D721Med (cell line): Measurements from ENCODE around the gene GNG12.

ENCODE experiments used
- DNase-seq: peaks from one replicate; pipeline ENCODE4 v3.0.0; 2011; ENCODE audit warnings: low spot score; ENCODE audit not compliant: insufficient read length
- FAIRE-seq: peaks from 2 replicates; lab custom pipeline; 2011; peaks lifted over from hg19 to GRCh38; lab: Jason Lieb, UNC
- CTCF ChIP-seq: IDR thresholded peaks from 2 replicates; pipeline ENCODE4 v1.5.1; 2012; ENCODE audit warnings: mild to moderate bottlenecking, control low read depth; ENCODE audit not compliant: insufficient read depth; ENCODE audit errors: missing control alignments

GNG12 gene

GRCh38 chr1:67804710-67805109, 28.6 kb downstream of the GNG12 start:
- TF ChIP-seq CTCF, result no peak
- FAIRE-seq (no peak), DNase-seq (no peak)

GRCh38 chr1:67803380-67804279, 29.6 kb downstream of the GNG12 start:
- no peak for FAIRE-seq
- DNase-seq, result no peak
- TF ChIP-seq CTCF, result no peak

- DNase-seq (no peak), FAIRE-seq (no peak)
These were observed 30.7 kb downstream of the GNG12 start for GRCh38 chr1:67802565-67802964.

GRCh38 chr1:67801903-67802302, 31.4 kb downstream of the GNG12 start:
- FAIRE-seq, result no peak
- no peak for DNase-seq

More at GRCh38 chr1:67802565-67802964, 30.7 kb downstream of the GNG12 start:
- no peak for TF ChIP-seq CTCF

GRCh38 chr1:67795179-67795912, 37.9 kb downstream of the GNG12 start:
- DNase-seq, result no peak
- FAIRE-seq, result no peak
- no peak for TF ChIP-seq CTCF

More at GRCh38 chr1:67801903-67802302, 31.4 kb downstream of the GNG12 start:
- no peak for TF ChIP-seq CTCF

- DNase-seq, result no peak
- no peak for FAIRE-seq
- no peak for TF ChIP-seq CTCF
These were observed 39.7 kb downstream of the GNG12 start for GRCh38 chr1:67793562-67793961.
